T47D (cell line): ENCODE results near the gene HES5.

Experiments used
- DNase-seq, 2 experiments: peaks; one replicate each; pipeline versions ENCODE4 v3.0.0 to v3.0.0-alpha.2; 2011 to 2012; ENCODE audit warnings: low read depth in 1 of 2, low spot score in 1 of 2
- JUND ChIP-seq: IDR thresholded peaks from 2 replicates; pipeline ENCODE4 v1.6.1; 2012; ENCODE audit warnings: low read depth
- in situ Hi-C: cut with HindIII; loops from 2 replicates; pipeline ENCODE4 v1.10.0; 2016; ENCODE audit warnings: low sequenced_read_pairs, low pct_unique_long_range_greater_than_20kb

The HES5 gene

GRCh38 chr1:2508180-2508579 lies 21.9 kb downstream of the HES5 start:
- DNase-seq = no peak
- in situ Hi-C loops = no loop called here
- no peak for TF ChIP-seq JUND

- no peak for TF ChIP-seq JUND
- in situ Hi-C loops = no loop called here
- no peak for DNase-seq
Measured at GRCh38 chr1:2507744-2508155, 22.3 kb downstream of the HES5 start.

- in situ Hi-C loops = no loop called here
- DNase-seq = no peak
Measured at GRCh38 chr1:2506901-2507565, 23.0 kb downstream of the HES5 start.

GRCh38 chr1:2506007-2506860 lies 23.8 kb downstream of the HES5 start:
- in situ Hi-C loops = no loop called here
- TF ChIP-seq JUND = no peak
- no peak for DNase-seq

More at GRCh38 chr1:2506901-2507565, 23.0 kb downstream of the HES5 start:
- TF ChIP-seq JUND = no peak

GRCh38 chr1:2505461-2505994 lies 24.5 kb downstream of the HES5 start:
- in situ Hi-C loops = no loop called here
- TF ChIP-seq JUND = no peak
- no peak for DNase-seq

GRCh38 chr1:2504949-2505272 lies 25.2 kb downstream of the HES5 start:
- DNase-seq = no peak
- in situ Hi-C loops = no loop called here
- TF ChIP-seq JUND = no peak

- DNase-seq = no peak
- in situ Hi-C loops = no loop called here
- TF ChIP-seq JUND = no peak
Measured at GRCh38 chr1:2504225-2504948, 25.7 kb downstream of the HES5 start.

- TF ChIP-seq JUND = no peak
- no peak for DNase-seq
- in situ Hi-C loops = no loop called here
Measured at GRCh38 chr1:2503554-2504224, 26.4 kb downstream of the HES5 start.

GRCh38 chr1:2502661-2503553 lies 27.2 kb downstream of the HES5 start:
- no peak for DNase-seq
- no peak for TF ChIP-seq JUND
- in situ Hi-C loops = no loop called here

- DNase-seq = no peak
- no peak for TF ChIP-seq JUND
- in situ Hi-C loops = no loop called here
Measured at GRCh38 chr1:2502210-2502609, 27.9 kb downstream of the HES5 start.

- TF ChIP-seq JUND = no peak
- in situ Hi-C loops = no loop called here
- no peak for DNase-seq
Measured at GRCh38 chr1:2501820-2502119, 28.3 kb downstream of the HES5 start.
